Smooth muscle cell (in vitro differentiated cells): Measurements from ENCODE around the gene SLC38A9. TPM values are rescaled to one million over a fixed set of nuclear protein-coding genes. Genes with fewer than 3 reads are reported as not detected.

Source experiments
- polyA plus RNA-seq: library from polyadenylated mRNA; unstranded; fragments of >200 nt; fragmentation: Nextera tagmentation; extraction: Ambion mirVana; gene quantifications from 2 replicates; pipeline ENCODE4 v1.2.1, GENCODE V29; 2016
- small RNA-seq: library from RNA; depleted of rRNA; stranded (forward); fragments of <200 nt; gene quantifications from one replicate; pipeline ENCODE3, GENCODE V24; 2014
- total RNA-seq: library from RNA; depleted of rRNA; stranded (reverse); fragments of >200 nt; gene quantifications from 2 replicates; pipeline ENCODE4 v1.2.3, GENCODE V29; 2014

SLC38A9 gene
- total and polyA plus RNA-seq, 2 experiments from 2014 or later: 19.8 to 41.0 TPM

Small RNA genes within 50 kb of the gene (small RNA-seq; reads per million reads assigned to genes)
- not detected for gene AC016632.1

Other genes starting within 250 kb of the SLC38A9 start
- 76.1 and 108 TPM in 2 replicates for gene PLPP1, start 177.4 kb downstream of the SLC38A9 start, total RNA-seq
- gene PLPP1, start 177.4 kb downstream of the SLC38A9 start, polyA plus RNA-seq: 47.2 and 95.2 TPM in 2 replicates
- gene DDX4, start 25.7 kb upstream of the SLC38A9 start, total RNA-seq: 0.09 TPM in 1 of 2 replicates, not detected in the other
- gene DDX4, start 25.7 kb upstream of the SLC38A9 start, polyA plus RNA-seq: not detected in 2 replicates
- 2.2 TPM in 2 replicates for gene IL31RA, start 139.0 kb upstream of the SLC38A9 start, total RNA-seq
- 0.63 and 0.67 TPM in 2 replicates for gene IL31RA, start 139.0 kb upstream of the SLC38A9 start, polyA plus RNA-seq